ENCODE measurements around the gene OR10H4. TPM values are rescaled to one million over a fixed set of nuclear protein-coding genes. Genes with fewer than 3 reads are reported as not detected.
"Not testable (repeated sequence)": the region's sequence is repeated elsewhere in the genome, so short reads cannot be mapped to it uniquely, and the experiment has no call there.

OR10H4 gene
- total and polyA plus RNA-seq, 11 donors: not detected

GRCh38 chr19:15926484-15926883, 22.3 kb upstream of the OR10H4 start:
- peaks cover 0 to 75% (median 26%) of the 10 kb centered on the region in 9 donors for H3K27me3 ChIP-seq

DNA sequence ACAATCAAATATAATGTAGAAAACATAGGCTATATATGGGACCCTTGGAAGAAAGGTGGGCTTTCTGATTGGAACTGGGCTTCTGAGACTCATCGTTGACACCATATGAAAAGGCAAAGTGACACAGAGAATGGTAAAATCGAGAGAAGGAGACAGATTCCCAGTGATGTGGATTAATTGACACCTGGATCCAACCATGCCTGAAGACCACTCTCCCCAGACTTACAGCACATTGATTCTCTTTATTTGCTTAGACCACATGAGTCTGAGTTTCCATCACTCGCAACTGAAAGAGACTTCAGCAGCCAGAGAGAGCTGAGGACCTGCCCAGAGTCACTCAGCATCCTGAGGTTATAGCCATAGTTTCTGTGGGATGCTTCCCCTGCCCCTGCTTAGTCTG, 20.5 kb upstream of the OR10H4 start:
- Histone ChIP-seq H3K9me3 (no peaks in the 10 kb centered on the region), H3K36me3 (no peaks in the 10 kb centered on the region), H3K27ac (no peak overlapping the region), H3K4me1 (no peaks in the 10 kb centered on the region), H3K27me3 (peaks cover 0 to 67% (median 26%) of the 10 kb centered on the region in 9 donors), H3K4me3 (no peak overlapping the region)
- no peak for ATAC-seq
- DNase-seq: no peak
- TF ChIP-seq CTCF (IDR thresholded peaks at IDR 0.05): no peak
- no peak for TF ChIP-seq POLR2A (IDR thresholded peaks at IDR 0.05)
- 67 to 81% (median 75%) methylated on average over 3 of the region's 3 CpGs for WGBS, 4 donors
- intact Hi-C loops (cut with DNase I): no loop called here

More at GRCh38 chr19:15926484-15926883, 22.3 kb upstream of the OR10H4 start:
- Histone ChIP-seq H3K36me3 (no peaks in the 10 kb centered on the region), H3K4me3 (no peak overlapping the region), H3K27ac (no peak overlapping the region), H3K4me1 (no peaks in the 10 kb centered on the region), H3K9me3 (no peaks in the 10 kb centered on the region)
- ATAC-seq (no peak), DNase-seq (no peak)
- intact Hi-C loops (cut with DNase I): no loop called here
- 0 to 44% (median 0%) methylated on average over 1 of the region's 1 CpG for WGBS, 4 donors
- TF ChIP-seq POLR2A (IDR thresholded peaks at IDR 0.05): no peak

DNA sequence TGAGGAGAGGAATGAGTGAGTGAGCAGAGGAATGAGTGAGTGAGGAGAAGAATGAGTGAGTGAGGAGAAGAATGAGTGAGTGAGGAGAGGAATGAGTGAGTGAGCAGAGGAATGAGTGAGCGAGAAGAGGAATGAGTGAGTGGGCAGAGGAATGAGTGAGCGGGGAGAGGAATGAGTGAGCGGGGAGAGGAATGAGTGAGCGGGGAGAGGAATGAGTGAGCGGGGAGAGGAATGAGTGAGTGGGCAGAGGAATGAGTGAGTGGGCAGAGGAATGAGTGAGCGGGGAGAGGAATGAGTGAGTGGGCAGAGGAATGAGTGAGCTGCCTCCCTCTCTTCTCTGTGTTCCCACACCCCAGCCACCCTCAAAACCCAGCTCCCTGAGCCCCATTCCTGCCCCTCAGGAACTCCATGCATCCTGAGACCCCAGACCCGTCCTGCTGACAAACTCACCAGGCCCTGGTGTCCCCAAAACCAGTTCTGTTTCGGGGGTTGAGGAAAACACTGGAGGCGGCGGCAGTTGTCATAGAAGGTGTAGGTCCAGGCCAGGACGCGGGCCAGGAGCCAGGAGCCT, 15.0 kb upstream of the OR10H4 start:
- peaks cover 0 to 69% (median 20%) of the 10 kb centered on the region in 9 donors for H3K27me3 ChIP-seq
- H3K4me3 ChIP-seq; H3K4me1 ChIP-seq; H3K9me3 ChIP-seq; H3K27ac ChIP-seq; H3K36me3 ChIP-seq; ATAC-seq; intact Hi-C loops (cut with DNase I): not testable (repeated sequence)
- peak in 1 of 5 donors; percentile 71 for DNase-seq
- WGBS, 4 donors: 35 to 88% (median 55%) methylated on average over 9 to 12 of the region's 12 CpGs

DNA sequence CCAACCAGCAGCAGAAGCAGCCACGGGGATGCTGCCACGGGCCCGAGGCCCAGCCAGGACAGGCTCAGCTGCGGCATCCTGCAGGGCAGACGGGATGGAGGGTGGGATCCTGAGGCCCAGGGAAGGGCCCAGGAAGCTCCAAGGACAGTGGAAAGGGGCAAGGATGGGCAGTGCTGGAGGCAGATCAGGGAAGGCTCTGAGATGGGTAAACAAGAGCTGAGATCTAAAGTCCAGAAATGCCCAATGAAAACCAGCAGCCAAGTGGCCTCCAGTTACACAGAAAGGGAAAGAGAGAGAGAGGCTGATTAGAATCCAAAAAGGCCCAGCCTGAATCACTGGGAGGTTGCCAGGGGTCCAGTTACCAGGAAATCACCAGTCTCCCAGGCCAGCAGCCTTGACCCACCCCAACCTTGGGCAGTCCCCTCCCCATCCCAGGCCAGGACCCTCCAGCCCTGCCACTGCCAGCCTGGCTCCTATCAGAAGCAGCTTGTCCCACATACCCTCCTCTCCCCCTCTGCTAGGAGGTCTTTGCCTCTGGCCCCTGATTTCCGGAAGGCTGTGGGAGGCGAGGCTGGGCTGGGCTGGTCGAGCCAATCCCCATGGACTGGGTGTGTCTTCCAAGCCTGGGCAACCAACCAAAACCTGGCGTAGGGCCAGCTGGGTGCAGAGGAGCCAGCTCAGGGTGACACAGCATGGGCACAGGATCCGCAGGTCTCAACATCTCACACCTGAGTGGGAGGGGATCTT, 14.3 kb upstream of the OR10H4 start, which contains the start of gene CYP4F11:
Gene CYP4F11 (minus strand): TSS at position 198 of the 747 bp plus-strand sequence. CDS start 121 bp downstream, at position 77.
- intact Hi-C loops (cut with DNase I): no loop called here

More for the DNA sequence above, 14.3 kb upstream of the OR10H4 start, which contains the start of gene CYP4F11:
- Histone ChIP-seq H3K27ac (peak within 1 kb of the TSS in 1 of 12 donors; percentile 38), H3K9me3 (peaks cover 0 to 6% (median 0%) of the 10 kb centered on the region in 12 donors), H3K4me1 (peaks cover 0 to 7% (median 0%) of the 10 kb centered on the region in 12 donors), H3K36me3 (no peaks in the 10 kb centered on the region), H3K4me3 (no peak within 1 kb of the TSS), H3K27me3 (peaks cover 0 to 68% (median 19%) of the 10 kb centered on the region in 9 donors)
- ATAC-seq (peak; percentile 54 to 95 (median 76)), DNase-seq (peak; percentile 22 to 84 (median 70))
- no peak for TF ChIP-seq POLR2A (IDR thresholded peaks at IDR 0.05)
- no peak for TF ChIP-seq CTCF (IDR thresholded peaks at IDR 0.05)
- 38 to 62% (median 44%) methylated on average over 3 to 10 of the region's 10 CpGs for WGBS, 4 donors
